Activated T-helper 9 cell treated with anti-CD3 and anti-CD28 coated beads, Interleukin-2, amount 50 U/mL, for 16 hours (primary cell): ENCODE measurements around the gene DCAF7.

Experiments
- DNase-seq: peaks from one replicate; pipeline ENCODE4 v3.0.0-alpha.2; 2020; ENCODE audit warnings: low read depth

The DCAF7 gene

GRCh38 chr17:63544467-63545301 is 5.6 kb upstream of the DCAF7 start:
- no peak for DNase-seq

DNA sequence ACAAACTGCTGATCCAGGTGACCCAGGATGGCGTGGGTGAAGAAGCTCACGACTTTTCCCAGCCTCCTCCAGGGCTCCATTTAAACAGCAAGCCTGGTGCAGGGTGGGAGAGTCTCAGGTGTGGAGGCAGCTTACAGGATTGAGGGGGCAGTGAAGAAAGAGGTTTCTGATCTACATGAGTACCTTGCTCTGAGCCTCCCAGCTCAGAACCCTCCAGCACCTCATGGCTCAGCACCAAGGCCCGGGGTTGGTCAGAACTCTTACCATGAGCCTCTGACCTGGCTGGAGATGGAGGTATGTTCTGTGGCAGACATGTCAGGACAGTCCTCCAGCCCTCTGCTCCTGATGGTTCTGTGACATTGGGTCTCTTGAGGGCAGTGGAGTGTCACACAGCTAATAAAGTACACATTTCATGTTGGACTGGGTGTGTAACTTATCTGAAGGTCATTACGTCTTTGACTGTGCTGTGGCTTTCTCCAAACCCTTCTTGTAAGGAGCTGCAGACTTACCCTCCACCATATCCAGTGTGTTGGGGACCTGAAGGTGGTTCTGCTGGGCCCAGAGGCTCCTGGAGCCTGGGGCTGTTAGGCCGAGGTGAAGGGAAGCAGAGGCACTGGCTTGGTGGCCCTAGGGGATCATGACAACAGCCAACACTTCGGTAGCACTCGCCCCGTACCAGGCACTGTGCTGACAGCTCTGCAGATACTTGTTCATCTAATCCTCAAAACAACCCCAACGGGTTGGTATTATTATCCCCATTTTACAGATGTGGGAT is 3.8 kb upstream of the DCAF7 start:
- DNase-seq, result no peak

DNA sequence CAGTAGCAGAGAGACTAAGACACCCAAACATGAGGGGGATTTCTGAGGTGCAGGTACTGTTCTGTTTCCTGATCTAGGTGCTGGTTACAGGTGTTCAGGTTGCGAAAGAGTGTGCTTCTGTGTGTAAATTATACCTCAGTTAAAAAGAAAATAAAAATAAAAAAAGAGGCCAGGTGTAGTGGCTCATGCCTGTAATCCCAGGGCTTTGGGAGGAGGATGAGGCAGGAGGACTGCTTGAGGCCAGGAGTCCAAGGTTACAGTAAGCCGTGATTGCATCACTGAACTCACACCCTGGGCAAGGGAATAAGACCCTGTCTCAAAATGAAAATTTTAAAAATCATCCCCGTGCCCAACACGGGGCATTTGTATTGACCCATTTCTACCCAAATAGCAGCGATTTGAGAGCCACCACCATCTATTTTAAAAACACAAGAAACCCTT is 3.2 kb upstream of the DCAF7 start:
- DNase-seq, result no peak

DNA sequence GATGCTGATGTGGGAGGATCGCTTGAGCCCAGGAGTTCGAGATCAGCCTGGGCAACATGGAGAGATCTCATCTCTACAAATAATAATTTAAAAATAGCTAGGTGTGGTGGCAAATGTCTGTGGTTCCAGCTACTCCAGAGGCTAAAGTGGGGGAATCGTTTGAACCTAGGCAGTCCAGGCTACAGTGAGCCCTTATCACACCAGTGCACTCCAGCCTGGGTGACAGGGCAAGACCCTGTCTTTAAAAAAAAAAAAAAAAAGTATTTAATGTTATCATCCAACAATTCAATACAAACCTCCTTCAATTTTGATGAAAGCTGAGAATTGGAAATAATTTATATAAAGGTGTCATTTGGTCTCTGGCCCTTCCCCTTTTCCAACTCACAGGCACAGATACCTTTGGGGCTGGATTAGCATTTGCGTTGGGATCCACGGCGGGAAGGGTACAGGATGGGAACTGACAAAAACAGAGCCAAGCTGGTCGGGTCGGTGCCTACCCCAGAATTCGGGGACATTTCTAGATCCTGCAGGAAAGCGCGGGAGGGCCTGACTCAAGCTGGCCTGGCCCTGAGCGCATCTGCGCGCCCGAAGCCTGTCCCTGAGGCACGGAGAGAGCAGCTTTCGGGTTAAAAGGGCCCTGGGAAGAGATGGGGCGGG is 860 bp upstream of the DCAF7 start:
- DNase-seq, result no peak

GRCh38 chr17:63550817-63551639 is 751 bp downstream of the DCAF7 start:
- DNase-seq, result no peak

GRCh38 chr17:63552211-63552610 is 1.9 kb downstream of the DCAF7 start:
- DNase-seq, result no peak

- no peak for DNase-seq
Observed at GRCh38 chr17:63555500-63556156, 5.4 kb downstream of the DCAF7 start.

DNA sequence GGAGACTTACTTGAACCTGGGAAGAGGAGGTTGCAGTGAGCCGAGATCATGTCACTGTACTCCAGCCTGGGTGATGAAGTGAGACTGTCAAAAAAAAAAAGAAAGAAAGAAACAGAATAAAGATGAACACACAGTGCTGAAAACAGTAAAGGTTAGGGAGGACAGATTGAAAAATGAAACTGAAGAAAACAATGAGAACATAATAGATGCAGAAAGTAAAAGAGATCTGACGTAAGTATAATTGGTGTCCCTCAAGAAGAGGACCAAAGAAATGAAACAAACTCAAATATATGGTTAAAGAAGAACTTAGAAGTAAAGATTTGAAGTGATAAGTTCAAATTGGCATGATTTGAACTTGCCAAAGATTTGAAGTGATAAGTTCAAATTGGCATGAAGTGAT is 7.1 kb downstream of the DCAF7 start:
- DNase-seq, result no peak

DNA sequence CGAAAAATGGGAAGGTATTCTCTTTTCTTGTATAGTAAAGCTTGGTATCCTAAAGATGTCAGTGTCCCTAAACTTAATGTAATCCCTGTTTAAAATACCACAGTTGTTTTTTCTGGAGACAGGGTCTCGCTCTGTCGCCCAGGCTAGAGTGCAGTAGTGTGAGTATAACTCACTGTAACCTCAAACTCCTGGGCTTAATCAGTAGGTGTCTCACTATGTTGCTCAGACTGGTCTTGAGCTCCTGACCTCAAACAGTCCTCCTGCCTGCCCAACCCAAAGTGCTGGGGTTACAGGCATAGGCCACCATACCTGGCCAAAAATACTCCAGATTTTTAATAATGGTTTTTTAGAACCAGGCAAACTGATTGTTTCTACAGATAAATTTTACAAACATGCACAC is 8.2 kb downstream of the DCAF7 start:
- no peak for DNase-seq

DNA sequence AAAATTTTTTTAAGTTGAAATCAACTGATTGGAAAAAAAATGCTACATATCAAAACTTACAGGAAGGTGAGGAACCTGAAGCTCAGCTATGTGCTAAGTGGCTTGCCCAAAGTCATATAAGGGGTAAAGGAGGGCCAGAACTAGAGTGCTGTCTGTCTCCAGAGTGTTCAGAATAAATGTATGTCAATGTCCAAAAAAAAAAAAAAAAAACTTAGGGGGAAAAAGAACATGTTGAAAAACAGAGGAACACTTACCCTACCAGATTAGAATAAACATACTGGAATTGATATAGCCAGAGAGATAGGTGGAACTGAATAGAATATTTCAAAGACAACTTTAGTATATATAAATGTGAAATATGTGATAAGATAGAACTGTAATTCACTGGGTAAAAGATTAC is 11.5 kb downstream of the DCAF7 start:
- no peak for DNase-seq

DNA sequence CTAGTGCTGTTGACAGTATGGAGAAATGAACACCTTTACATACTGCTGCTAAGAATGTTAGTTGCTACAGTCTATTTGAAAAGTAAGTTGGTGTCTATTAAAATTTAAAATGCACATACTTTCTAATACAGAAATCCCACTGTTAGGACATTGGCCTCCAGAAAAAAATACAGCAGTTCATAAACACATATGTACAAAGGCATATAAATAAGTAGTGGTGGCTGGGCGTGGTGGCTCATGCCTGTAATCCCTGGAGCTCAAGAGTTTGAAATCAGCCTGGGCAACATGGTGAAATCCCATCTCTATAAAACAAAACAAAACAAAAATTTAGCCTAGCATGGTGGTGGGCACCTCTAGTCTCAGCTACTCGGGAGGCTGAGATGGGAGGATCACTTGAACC is 13.1 kb downstream of the DCAF7 start:
- no peak for DNase-seq

- DNase-seq, result no peak
Observed at GRCh38 chr17:63564562-63564961, 14.3 kb downstream of the DCAF7 start.

GRCh38 chr17:63567229-63567628 is 17.0 kb downstream of the DCAF7 start:
- no peak for DNase-seq

- no peak for DNase-seq
Observed at GRCh38 chr17:63568563-63568962, 18.3 kb downstream of the DCAF7 start.

- DNase-seq, result no peak
Observed at GRCh38 chr17:63571632-63572310, 21.5 kb downstream of the DCAF7 start.

DNA sequence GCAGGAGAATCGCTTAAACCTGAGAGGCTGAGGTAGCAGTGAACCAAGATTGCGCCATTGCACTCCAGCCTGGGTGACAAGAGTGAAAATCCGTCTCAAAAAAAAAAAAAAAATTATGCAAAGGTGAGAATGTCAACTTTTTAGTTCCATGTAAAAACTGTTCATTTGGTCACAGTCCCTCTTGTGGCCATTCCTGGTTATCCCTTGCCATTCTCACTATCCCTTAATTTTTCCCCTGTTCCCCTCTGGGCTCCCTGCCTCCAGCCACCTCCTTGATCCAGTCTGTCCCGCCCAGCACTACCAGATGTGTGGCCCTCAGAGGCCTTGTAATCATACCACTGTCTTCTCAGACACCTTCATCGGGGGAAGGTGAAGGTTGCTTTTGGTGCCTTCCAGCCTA is 23.4 kb downstream of the DCAF7 start:
- no peak for DNase-seq

DNA sequence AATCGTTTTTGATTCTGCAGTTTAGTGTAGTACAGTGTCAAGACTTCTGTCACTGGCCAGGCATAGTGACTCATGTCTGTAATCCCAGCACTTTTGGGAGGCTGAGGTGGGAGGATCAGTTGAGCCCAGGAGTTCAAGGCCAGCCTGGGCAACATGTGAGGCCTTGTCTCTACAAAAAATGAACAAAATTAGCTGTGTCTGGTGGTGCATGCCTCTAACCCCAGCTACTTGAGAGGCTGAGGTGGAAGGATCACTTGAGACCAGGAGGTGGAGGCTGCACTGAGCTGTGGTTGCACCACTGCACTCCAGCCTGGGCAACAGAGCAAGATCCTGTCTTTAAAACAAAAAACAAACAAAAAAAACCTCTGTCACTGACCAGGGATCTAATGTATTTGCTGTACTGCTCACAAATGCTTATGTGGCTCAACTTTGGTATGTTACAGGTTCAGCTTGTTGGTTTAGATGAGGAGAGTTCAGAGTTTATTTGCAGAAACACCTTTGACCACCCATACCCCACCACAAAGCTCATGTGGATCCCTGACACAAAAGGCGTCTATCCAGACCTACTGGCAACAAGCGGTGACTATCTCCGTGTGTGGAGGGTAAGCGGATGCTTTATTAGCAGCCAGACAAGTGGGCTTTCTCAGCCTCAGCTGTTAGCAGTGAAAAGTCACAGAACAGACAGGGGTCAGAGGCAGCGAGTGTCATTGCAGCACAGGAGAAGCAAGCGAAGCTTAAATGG is 27.9 kb downstream of the DCAF7 start:
- DNase-seq, result no peak

DNA sequence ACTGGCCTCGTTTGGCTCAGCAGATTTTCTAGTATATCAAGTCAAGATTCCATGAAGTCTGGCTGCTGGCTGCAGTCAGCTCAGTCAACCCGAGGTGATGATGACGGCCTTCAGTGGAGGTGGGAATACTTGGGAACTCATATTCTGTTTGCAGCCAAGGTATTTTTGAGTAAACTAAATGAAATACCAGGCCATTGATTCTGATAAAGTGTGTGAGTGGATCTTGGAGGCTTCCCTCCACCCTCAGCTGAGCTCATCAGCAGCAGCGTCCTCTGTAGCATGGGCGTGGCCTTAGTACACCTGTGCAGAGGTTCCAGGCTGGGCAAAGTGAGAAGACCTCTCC is 28.5 kb downstream of the DCAF7 start:
- DNase-seq, result no peak

- no peak for DNase-seq
Observed at GRCh38 chr17:63579633-63580032, 29.4 kb downstream of the DCAF7 start.

DNA sequence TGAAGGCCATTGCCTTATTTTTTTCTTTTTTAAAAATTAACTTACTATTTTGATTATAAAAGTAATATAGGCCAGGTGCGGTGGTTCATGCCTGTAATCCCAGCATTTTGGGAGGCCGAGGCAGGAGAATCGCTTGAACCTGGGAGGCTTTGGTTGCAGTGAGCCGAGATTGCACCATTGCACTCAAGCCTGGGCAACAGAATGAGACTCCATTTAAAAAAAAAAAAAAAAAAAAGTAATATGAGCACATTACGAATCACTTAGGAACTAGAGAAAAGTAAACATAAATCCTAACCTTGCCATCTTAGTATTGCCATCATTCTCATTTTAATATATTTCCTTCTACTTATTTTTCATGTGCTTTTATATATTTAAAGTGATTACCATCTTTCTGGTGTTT is 37.5 kb downstream of the DCAF7 start:
- no peak for DNase-seq
